Measurements from ENCODE around the gene RAB26.

GRCh38 chr16:2174396-2175131 lies 26.1 kb downstream of the RAB26 start:
- TF ChIP-seq ARNTL (CRISPR knock-in tag; IDR thresholded peaks at IDR 0.05; ENCODE audit: borderline replicate concordance, low read depth), result no peak
- no peak for TF ChIP-seq RARB (CRISPR knock-in tag; IDR thresholded peaks at IDR 0.05)
- no peak for TF ChIP-seq BACH2 (CRISPR knock-in tag; IDR thresholded peaks at IDR 0.05; ENCODE audit: borderline replicate concordance)
- no peak for TF ChIP-seq SNAI2 (CRISPR knock-in tag; IDR thresholded peaks at IDR 0.05)
- TF ChIP-seq POU6F1 (CRISPR knock-in tag; IDR thresholded peaks at IDR 0.05; ENCODE audit: borderline replicate concordance, low read depth), result no peak
- TF ChIP-seq PATZ1 (CRISPR knock-in tag; IDR thresholded peaks at IDR 0.05; ENCODE audit: borderline replicate concordance), result no peak
- no peak for TF ChIP-seq ESRRG (CRISPR knock-in tag; IDR thresholded peaks at IDR 0.05)
- TF ChIP-seq ISL1 (CRISPR knock-in tag; IDR thresholded peaks at IDR 0.05), result no peak
- TF ChIP-seq TOX (CRISPR knock-in tag; IDR thresholded peaks at IDR 0.05; ENCODE audit: borderline replicate concordance), result no peak

Measured in SK-N-SH treated with all-trans-retinoic acid at 6 μM for 48 hours (cell line).